Esophagus (tissue), 2 donors: ENCODE results near the gene ASMTL. TPM values are rescaled to one million over a fixed set of nuclear protein-coding genes. Genes with fewer than 3 reads are reported as not detected.
A peak's percentile ranks its signal among the peaks of the same experiment; 100 is the strongest.
"Not testable (repeated sequence)": the region's sequence is repeated elsewhere in the genome, so short reads cannot be mapped to it uniquely, and the experiment has no call there.

Experiments used
- H3K27ac ChIP-seq, 2 donors: one replicate each; pipeline ENCODE4 v1.5.1; 2013; ENCODE audit warnings: low read depth in 2 of 2, mild to moderate bottlenecking in 2 of 2, inconsistent platforms in 1 of 2, low read length in 1 of 2, moderate library complexity in 1 of 2
- H3K27me3 ChIP-seq, 2 donors: one replicate each; pipeline ENCODE4 v1.6.1; 2013; ENCODE audit warnings: low read length in 2 of 2, control low read depth in 1 of 2, mild to moderate bottlenecking in 1 of 2; ENCODE audit not compliant: insufficient read depth in 2 of 2, control insufficient read depth in 1 of 2
- H3K36me3 ChIP-seq, 2 donors: one replicate each; pipeline ENCODE4 v1.6.1; 2013; ENCODE audit warnings: low read length in 1 of 2; ENCODE audit not compliant: control insufficient read depth in 2 of 2, insufficient read depth in 2 of 2
- H3K4me1 ChIP-seq, 2 donors: one replicate each; pipeline ENCODE4 v1.6.1; 2013; ENCODE audit warnings: low read length in 1 of 2; ENCODE audit not compliant: control insufficient read depth in 2 of 2, insufficient read depth in 2 of 2
- H3K4me3 ChIP-seq, 2 donors: one replicate each; pipeline ENCODE4 v1.5.1; 2013; ENCODE audit warnings: low read length in 2 of 2, mild to moderate bottlenecking in 2 of 2, low read depth in 1 of 2, moderate library complexity in 1 of 2
- H3K9me3 ChIP-seq, 2 donors: one replicate each; pipeline ENCODE4 v1.6.1; 2013; ENCODE audit warnings: mild to moderate bottlenecking in 2 of 2, low read depth in 1 of 2, low read length in 1 of 2, moderate library complexity in 1 of 2; ENCODE audit not compliant: control insufficient read depth in 2 of 2, insufficient read depth in 1 of 2
- WGBS, 2 donors: extraction: QIAGEN DNeasy Blood & Tissue Kit; methylation state at CpG; one replicate each; pipeline ENCODE4 v1.1.7; 2013; 5-methylcytosine and 5-hydroxymethylcytosine counted together
- polyA plus RNA-seq, 2 donors: library from polyadenylated mRNA; stranded (reverse); fragments of 200-250 nt; gene quantifications; one replicate each; pipeline ENCODE4 v1.2.3, GENCODE V29; 2013
- donor health status: healthy with polysubstance abuse.
- donor health status: Bipolar disorder and iron deficiency.

Gene ASMTL
- polyA plus RNA-seq, 2 donors = 8.5 to 13.6 TPM

DNA sequence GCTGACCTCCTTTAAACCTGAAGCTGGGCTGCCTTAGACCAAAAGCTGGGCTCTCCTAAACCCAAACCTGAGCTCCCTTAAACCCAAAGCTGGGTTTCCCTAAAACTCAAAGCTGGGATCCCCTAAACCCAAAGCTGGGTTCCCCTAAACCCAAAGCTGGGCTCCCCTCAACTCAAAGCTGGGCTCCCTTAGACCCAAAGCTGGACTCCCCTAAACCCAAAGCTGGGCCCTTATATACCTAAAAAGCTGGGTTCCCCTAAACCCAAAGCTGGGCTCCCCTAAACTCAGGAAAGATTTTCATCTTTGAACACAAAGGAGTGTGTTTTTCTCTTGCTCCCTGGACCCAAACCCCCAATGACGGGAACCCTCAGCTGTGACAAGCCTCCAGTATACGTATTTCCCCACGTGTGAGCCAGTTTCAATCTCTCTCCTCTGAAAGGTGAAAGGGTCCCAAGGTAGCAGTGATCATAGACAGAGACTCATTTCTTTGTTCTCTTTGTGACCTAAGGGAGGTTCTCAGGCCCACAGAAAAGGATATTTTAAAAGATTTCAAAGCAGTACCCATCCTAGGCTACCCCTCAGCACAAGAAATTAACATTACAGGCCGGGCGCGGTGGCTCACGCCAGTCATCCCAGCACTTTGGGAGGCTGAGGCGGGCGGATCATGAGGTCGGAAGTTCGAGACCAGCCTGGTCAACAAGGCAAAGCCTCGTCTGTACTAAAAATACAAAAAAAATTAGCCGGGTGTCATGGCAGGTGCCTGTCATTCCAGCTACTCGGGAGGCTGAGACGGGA, 31.3 kb upstream of the ASMTL start:
- no peak overlapping the region for H3K4me3 ChIP-seq
- no peaks in the 10 kb centered on the region for H3K36me3 ChIP-seq
- peaks cover 0 to 8% of the 10 kb centered on the region in 2 donors for H3K9me3 ChIP-seq
- WGBS, 2 donors = 74 to 79% methylated on average over 15 of the region's 15 CpGs
- H3K4me1 ChIP-seq = no peaks in the 10 kb centered on the region
- no peaks in the 10 kb centered on the region for H3K27me3 ChIP-seq
- no peak overlapping the region for H3K27ac ChIP-seq

DNA sequence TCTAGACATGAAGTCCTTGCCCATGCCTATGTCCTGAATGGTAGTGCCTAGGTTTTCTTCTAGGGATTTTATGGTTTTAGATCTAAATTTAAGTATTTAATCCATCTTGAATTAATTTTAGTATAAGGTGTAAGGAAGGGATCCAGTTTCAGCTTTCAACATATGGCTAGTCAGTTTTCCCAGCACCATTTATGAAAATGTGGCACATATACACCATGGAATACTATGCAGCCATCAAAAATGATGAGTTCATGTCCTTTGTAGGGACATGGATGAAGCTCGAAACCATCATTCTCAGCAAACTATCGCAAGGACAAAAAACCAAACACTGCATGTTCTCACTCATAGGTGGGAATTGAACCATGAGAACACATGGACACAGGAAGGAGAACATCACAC, 29.8 kb upstream of the ASMTL start:
- WGBS, 2 donors = no CpG with 5 or more reads among the region's 2 CpGs
- not testable (repeated sequence) for H3K36me3 ChIP-seq, H3K4me3 ChIP-seq

DNA sequence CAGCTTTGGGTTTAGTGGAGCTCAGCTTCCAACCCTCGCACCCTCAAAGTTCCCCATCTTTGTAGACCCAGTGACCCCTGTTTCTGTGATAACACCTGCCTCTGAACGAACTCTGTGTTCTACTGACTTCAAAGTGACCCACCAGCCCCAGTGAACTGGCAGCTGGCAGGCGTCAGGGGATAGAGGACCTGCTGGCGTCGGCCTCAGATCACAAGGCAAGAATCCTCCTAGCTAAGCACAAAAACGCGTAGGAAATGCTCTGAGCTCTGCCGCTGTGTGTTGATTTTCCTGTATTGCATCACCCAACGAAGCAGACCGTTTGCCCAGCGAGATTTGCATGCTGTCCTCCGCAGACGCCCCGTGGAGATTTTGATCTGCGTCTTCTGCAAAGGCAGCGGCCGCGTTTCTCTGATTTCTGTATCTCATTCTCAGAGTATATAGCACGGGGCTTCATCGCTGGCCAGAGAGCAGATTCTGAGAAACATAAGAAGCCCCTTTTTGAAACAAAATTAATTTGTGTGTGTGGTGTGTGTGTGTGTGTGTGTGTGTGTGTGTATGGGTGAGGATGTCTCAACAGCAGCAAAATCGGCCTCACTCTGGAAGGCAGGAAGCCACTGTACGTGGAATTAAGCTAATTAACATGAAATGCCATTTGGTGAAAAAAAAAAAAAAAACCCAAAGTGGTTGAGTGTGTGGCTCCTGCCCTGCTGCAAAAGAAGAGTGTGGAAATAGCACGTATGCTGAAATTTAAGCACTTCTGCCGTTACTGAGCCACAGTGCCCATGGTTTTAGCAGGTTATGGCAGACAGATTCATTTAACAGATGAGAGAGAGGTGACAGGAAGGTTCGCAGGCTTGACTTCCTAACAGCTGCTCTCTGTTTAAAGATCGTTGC, 29.2 kb upstream of the ASMTL start:
- Histone ChIP-seq H3K4me1 (no peaks in the 10 kb centered on the region), H3K4me3 (no peak overlapping the region), H3K9me3 (peaks cover 0 to 5% of the 10 kb centered on the region in 2 donors), H3K27ac (peak overlapping the region in 1 of 2 donors; percentile 45), H3K36me3 (no peaks in the 10 kb centered on the region), H3K27me3 (no peaks in the 10 kb centered on the region)
- WGBS, 2 donors = 11 to 14% methylated on average over 26 of the region's 26 CpGs

More for the DNA sequence above, 29.8 kb upstream of the ASMTL start:
- H3K27ac ChIP-seq, H3K4me1 ChIP-seq, H3K27me3 ChIP-seq, H3K9me3 ChIP-seq: not testable (repeated sequence)

DNA sequence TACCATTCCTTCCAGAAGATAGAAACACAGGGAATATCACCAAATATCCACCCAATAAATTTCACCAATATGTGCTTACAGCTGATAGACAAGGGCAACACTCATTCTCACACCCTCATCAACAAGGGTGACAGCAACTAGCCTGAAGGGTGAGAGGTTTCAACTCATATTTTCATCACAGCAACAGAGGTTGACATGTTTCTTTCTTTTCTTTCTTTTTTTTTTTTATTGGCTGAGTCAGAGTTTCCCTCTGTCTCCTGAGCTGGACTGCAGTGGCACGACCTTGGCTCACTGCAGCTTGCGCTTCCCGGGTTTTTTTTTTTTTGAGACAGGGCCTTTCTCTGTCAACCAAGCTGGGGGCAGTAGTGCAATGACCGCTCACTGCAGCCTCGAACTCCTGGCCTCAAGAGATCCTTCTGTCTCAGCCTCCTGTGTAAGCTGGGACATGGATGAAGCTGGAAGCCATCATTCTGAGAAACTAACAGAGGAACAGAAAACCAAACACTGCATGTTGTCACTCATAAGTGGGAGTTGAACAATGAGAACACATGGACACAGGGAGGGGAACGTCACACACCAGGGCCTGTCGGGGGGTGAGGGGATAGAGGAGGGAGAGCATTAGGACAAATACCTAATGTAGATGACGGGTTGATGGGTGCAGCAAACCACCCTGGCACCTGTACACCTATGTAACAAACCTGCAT, 27.5 kb upstream of the ASMTL start:
- H3K27ac ChIP-seq = no peak overlapping the region

DNA sequence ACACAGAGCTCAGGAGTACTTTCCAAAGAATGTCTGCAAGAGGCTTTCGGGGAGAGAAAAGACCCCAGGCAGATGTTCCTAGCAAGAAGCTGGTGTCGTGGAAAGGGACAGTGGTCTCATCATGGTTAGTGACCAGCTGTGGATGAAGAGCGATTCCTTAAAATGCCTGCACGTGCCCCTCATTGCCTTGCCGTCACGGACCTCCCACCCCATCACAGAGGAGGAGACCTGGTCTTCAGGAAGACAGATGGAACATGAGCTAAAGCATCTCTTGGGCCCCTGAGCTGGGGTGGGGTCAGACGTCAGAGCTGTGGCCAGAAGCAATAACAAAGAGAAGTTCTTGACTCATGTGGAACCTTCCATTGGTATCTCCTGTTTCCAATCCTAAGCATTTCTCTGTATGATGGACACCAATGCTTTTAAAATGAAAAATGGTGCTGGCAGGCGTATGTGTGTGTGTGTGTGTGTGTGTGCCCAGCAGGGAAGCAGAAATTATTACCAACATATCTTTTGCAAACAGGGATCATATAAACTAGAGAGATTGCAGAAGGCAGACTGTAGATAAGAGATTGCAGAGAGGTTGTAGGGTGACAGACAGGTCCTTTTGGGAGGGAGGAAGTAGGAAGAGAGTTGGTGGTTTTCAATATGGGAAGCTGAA, 25.2 kb upstream of the ASMTL start:
- Histone ChIP-seq H3K27ac (no peak overlapping the region), H3K4me3 (no peak overlapping the region), H3K27me3 (no peaks in the 10 kb centered on the region), H3K9me3 (no peaks in the 10 kb centered on the region), H3K4me1 (no peaks in the 10 kb centered on the region), H3K36me3 (no peaks in the 10 kb centered on the region)
- 73 to 76% methylated on average over 8 of the region's 8 CpGs for WGBS, 2 donors

More for the DNA sequence above, 27.5 kb upstream of the ASMTL start:
- Histone ChIP-seq H3K36me3 (no peaks in the 10 kb centered on the region), H3K4me3 (no peak overlapping the region), H3K4me1 (no peaks in the 10 kb centered on the region), H3K9me3 (no peaks in the 10 kb centered on the region), H3K27me3 (no peaks in the 10 kb centered on the region)
- WGBS, 2 donors = 69 to 78% methylated on average over 8 of the region's 8 CpGs

DNA sequence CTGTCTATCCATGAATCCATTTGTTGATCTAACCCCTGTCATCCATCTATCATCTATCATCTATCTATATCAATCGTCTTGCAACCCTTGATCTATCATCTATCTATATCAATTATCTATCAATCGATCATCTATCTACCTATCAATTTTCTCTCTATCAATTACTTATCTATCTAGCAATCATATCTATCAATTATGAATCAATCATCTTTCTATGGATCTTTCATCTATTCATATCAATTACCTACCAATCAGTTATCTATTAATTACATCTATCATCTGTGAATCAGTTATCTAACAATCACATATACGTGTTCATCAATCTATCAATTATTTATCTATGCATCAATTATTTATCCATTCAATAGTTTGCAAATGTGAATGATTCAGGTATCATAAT, 24.5 kb upstream of the ASMTL start:
- Histone ChIP-seq H3K36me3 (no peaks in the 10 kb centered on the region), H3K9me3 (no peaks in the 10 kb centered on the region), H3K4me1 (no peaks in the 10 kb centered on the region), H3K27ac (no peak overlapping the region), H3K27me3 (no peaks in the 10 kb centered on the region), H3K4me3 (no peak overlapping the region)
- 67 to 77% methylated on average over 3 of the region's 3 CpGs for WGBS, 2 donors

DNA sequence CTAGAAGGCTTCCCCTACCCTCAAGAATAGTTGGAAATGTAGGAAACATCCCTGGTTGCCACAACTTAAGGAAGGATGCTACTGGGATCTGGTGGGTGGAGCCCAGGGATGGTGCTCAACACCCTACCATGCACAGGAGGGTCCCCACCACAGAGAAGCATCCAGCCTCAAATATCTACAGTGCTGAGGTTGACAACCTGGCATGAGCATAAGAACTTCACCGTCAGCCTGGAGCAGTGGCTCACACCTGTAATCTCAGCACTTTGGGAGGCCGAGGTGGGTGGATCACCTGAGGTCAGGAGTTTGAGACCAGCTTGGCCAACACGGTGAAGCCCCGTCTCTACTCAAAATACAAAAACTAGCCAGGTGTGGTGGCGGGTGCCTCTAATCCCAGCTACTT, 24.0 kb upstream of the ASMTL start:
- WGBS, 2 donors = 93 to 94% methylated on average over 5 of the region's 5 CpGs
- Histone ChIP-seq H3K4me1 (no peaks in the 10 kb centered on the region), H3K36me3 (no peaks in the 10 kb centered on the region), H3K4me3 (no peak overlapping the region), H3K27me3 (no peaks in the 10 kb centered on the region), H3K9me3 (no peaks in the 10 kb centered on the region), H3K27ac (no peak overlapping the region)

DNA sequence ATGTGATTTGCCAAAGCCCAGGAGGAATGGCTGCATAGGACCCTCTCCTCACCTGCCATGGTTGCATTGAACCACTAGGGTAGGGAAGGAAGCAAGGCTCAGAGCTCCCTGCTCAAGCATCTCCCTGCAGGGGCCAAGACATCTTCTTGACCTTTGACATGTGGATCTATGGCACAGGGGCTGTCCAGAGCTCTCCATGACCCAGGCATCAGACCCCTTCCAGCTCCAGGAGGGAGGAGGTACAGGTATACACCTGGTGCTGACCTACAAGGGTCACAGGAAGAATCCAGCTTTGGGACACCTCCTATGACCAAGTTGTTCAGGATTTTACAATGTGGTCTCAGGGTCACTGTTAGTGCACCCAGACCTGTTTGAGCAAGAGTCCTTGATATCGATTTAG, 23.2 kb upstream of the ASMTL start:
- Histone ChIP-seq H3K36me3 (no peaks in the 10 kb centered on the region), H3K4me1 (no peaks in the 10 kb centered on the region), H3K4me3 (no peak overlapping the region), H3K9me3 (no peaks in the 10 kb centered on the region), H3K27ac (no peak overlapping the region), H3K27me3 (no peaks in the 10 kb centered on the region)
- WGBS, 2 donors = 94 to 100% methylated on average over 1 of the region's 1 CpG

DNA sequence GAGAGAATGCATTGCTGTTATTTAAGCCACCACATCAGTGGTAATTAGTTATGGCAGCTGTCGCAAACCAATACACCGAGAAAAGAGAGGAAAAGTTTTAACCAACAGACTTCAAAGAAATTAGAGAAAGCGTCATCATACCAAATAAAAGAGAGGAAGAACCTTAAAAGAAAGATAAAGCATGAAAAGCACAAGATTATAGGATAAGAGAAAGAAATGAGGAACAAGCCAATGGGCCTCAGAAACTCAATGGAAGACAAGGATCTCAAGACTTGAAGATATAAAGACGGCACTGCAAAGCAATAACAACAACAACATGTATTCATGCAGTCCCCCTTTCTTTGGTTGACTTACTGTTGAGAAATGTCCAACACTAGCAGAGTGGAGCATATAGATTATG, 22.8 kb upstream of the ASMTL start:
- Histone ChIP-seq H3K4me1 (no peaks in the 10 kb centered on the region), H3K9me3 (no peaks in the 10 kb centered on the region), H3K27me3 (no peaks in the 10 kb centered on the region), H3K36me3 (no peaks in the 10 kb centered on the region), H3K27ac (no peak overlapping the region), H3K4me3 (no peak overlapping the region)
- WGBS, 2 donors = 90 to 93% methylated on average over 4 of the region's 4 CpGs
